Activated T-helper 2 cell treated with anti-CD3 and anti-CD28 coated beads, Interferon-gamma antibody, Interleukin-2, Interleukin-4, amounts not matched to agents 10 μg/mL and 5 μg/mL and 100 μg/mL, durations not matched to agents 14 hours and 24 hours and 36 hours (primary cell): ENCODE results near the gene KCNH1. TPM values are rescaled to one million over a fixed set of nuclear protein-coding genes. Genes with fewer than 3 reads are reported as not detected.

Source experiments
- DNase-seq: peaks from one replicate; pipeline ENCODE4 v3.0.0; 2021; ENCODE audit warnings: low spot score
- H3K27ac Mint-ChIP-seq: one replicate; pipeline ENCODE4 v1.8.0; 2021; ENCODE audit warnings: mixed read lengths
- H3K27me3 Mint-ChIP-seq: one replicate; pipeline ENCODE4 v1.8.0; 2021; ENCODE audit warnings: low read depth, mixed read lengths
- H3K36me3 Mint-ChIP-seq: one replicate; pipeline ENCODE4 v1.8.0; 2021; ENCODE audit warnings: low read depth, mixed read lengths
- H3K4me1 Mint-ChIP-seq: one replicate; pipeline ENCODE4 v1.8.0; 2021; ENCODE audit warnings: low read depth, mixed read lengths
- H3K4me3 Mint-ChIP-seq: one replicate; pipeline ENCODE4 v1.8.0; 2021; ENCODE audit warnings: low read depth, mild to moderate bottlenecking, moderate library complexity, mixed read lengths
- H3K9me3 Mint-ChIP-seq: one replicate; pipeline ENCODE4 v1.8.0; 2021; ENCODE audit warnings: mixed read lengths
- intact Hi-C: fragments of 100-400 bp; cut with micrococcal nuclease; formaldehyde crosslinking; loops from one replicate; pipeline ENCODE4 v1.15.1; 2023
- total RNA-seq: library from RNA; stranded (reverse); gene quantifications from 2 replicates; pipeline ENCODE4 v1.2.3, GENCODE V29; 2022

KCNH1 gene
- total RNA-seq, 1 donor from 2014 or later: not detected

DNA sequence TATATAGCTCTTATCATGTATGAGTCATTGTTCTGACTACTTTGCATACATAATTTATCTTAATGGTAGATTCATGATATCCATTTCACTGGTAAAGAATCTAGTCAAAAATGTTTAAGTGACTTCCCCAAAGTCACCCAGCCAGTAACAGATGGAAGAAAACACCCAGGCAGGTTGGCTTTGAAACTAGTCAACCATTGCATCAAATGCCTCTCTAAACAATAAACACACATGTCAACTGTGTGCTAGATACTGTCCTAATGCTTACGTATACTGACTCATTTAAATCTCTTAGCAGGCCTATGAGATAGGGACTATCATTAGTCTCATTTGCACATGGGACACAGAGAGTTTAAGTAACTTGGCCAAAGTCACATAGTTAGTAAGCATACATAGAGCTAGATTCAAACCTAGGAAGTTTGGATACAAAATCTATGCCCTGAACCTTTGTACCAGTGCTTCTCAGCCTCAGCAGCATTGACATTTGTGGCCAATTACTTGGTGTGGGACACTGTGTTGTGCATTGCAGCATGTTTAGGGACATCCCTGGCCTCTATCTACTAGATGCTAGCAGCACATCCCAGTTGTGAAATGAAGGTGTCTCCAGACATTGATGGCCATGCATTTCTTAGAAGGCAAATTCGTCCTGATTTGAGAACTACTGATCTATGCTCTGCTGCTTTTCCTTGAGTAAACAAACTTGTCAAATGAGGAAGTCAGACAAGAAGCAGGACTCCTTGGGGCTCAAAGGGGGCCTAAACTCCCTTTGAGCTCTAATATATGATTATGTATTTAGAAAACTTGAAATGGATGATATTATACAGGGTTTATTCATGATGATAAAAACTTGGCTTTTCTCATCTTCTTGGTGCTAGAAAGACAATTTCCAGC lies 316.3 kb downstream of the KCNH1 start:
- intact Hi-C loops: no loop called here
- Mint-ChIP-seq H3K4me3 (no peak overlapping the region), H3K27me3 (peaks cover 2% of the 10 kb centered on the region), H3K27ac (no peak overlapping the region), H3K9me3 (no peaks in the 10 kb centered on the region), H3K36me3 (no peaks in the 10 kb centered on the region), H3K4me1 (no peaks in the 10 kb centered on the region)
- DNase-seq: no peak

GRCh38 chr1:210815641-210816550 lies 318.1 kb downstream of the KCNH1 start:
- Mint-ChIP-seq H3K4me3 (no peak overlapping the region), H3K36me3 (no peaks in the 10 kb centered on the region), H3K4me1 (no peaks in the 10 kb centered on the region), H3K27ac (no peak overlapping the region), H3K9me3 (no peaks in the 10 kb centered on the region), H3K27me3 (peaks cover 2% of the 10 kb centered on the region)
- no peak for DNase-seq
- intact Hi-C loops: no loop called here

- H3K4me1 Mint-ChIP-seq: no peaks in the 10 kb centered on the region
- peaks cover 2% of the 10 kb centered on the region for H3K27me3 Mint-ChIP-seq
- no peak overlapping the region for H3K4me3 Mint-ChIP-seq
- intact Hi-C loops: no loop called here
- H3K9me3 Mint-ChIP-seq: no peaks in the 10 kb centered on the region
- no peaks in the 10 kb centered on the region for H3K36me3 Mint-ChIP-seq
- no peak overlapping the region for H3K27ac Mint-ChIP-seq
- DNase-seq: no peak
Observed at GRCh38 chr1:210814382-210815123, 319.4 kb downstream of the KCNH1 start.

GRCh38 chr1:210801501-210801900 lies 332.4 kb downstream of the KCNH1 start:
- H3K4me3 Mint-ChIP-seq: no peak overlapping the region
- H3K27me3 Mint-ChIP-seq: peaks cover 5% of the 10 kb centered on the region

DNA sequence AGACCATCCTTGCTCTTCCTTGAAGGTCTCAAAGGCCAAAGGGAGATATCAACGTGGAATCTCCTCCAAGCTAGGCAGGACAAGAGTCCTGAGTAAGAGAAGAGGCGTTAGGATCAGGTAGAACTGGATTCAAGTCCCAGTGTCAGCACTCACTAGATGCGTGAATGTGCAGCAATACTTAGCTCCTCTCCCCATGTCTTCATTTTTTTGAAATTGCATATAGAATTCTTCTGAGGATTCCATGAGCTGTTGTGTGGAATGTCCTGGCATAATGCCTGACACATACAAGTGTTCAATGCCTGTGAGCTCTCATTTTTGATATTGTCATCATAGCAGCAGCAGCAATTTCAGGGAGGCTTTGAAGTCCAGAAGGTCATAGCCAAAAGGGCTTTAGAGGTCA lies 333.2 kb downstream of the KCNH1 start:
- H3K4me3 Mint-ChIP-seq: no peak overlapping the region
- peaks cover 4% of the 10 kb centered on the region for H3K27me3 Mint-ChIP-seq
- no peaks in the 10 kb centered on the region for H3K9me3 Mint-ChIP-seq
- H3K4me1 Mint-ChIP-seq: no peaks in the 10 kb centered on the region
- H3K27ac Mint-ChIP-seq: no peak overlapping the region
- H3K36me3 Mint-ChIP-seq: no peaks in the 10 kb centered on the region
- intact Hi-C loops: no loop called here
- DNase-seq: no peak

More at GRCh38 chr1:210801501-210801900, 332.4 kb downstream of the KCNH1 start:
- intact Hi-C loops: no loop called here
- Mint-ChIP-seq H3K36me3 (no peaks in the 10 kb centered on the region), H3K9me3 (no peaks in the 10 kb centered on the region), H3K27ac (no peak overlapping the region), H3K4me1 (no peaks in the 10 kb centered on the region)
- no peak for DNase-seq

DNA sequence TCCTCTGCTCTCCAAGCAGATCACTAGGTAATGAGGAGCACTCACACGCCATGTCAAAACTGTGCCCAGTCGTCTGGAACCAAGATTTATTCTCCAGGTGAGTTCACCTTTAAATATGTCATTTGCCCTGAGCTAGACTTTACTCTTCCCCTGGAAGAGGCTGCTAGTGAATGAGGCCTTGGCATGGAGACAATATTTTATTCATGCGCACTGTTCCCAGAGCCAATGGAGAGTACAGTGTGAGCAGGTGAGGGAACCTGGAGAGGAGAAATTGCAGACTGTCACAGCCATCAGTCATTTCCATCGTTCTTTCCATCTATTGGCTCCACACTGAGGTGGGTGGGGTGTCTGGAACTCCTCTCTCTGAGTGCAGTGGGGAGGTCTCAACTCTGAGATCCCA lies 333.6 kb downstream of the KCNH1 start:
- H3K4me1 Mint-ChIP-seq: no peaks in the 10 kb centered on the region
- no peak overlapping the region for H3K4me3 Mint-ChIP-seq
- H3K27me3 Mint-ChIP-seq: peaks cover 2% of the 10 kb centered on the region
- DNase-seq: no peak
- H3K36me3 Mint-ChIP-seq: no peaks in the 10 kb centered on the region
- no peak overlapping the region for H3K27ac Mint-ChIP-seq
- H3K9me3 Mint-ChIP-seq: no peaks in the 10 kb centered on the region
- intact Hi-C loops: no loop called here

GRCh38 chr1:210797422-210797821 lies 336.5 kb downstream of the KCNH1 start:
- DNase-seq: no peak
- Mint-ChIP-seq H3K9me3 (no peaks in the 10 kb centered on the region), H3K36me3 (no peaks in the 10 kb centered on the region), H3K27ac (no peak overlapping the region), H3K4me3 (no peak overlapping the region), H3K27me3 (peaks cover 2% of the 10 kb centered on the region), H3K4me1 (no peaks in the 10 kb centered on the region)
- intact Hi-C loops: no loop called here

- Mint-ChIP-seq H3K36me3 (no peaks in the 10 kb centered on the region), H3K4me1 (no peaks in the 10 kb centered on the region), H3K9me3 (no peaks in the 10 kb centered on the region), H3K27me3 (peaks cover 2% of the 10 kb centered on the region), H3K27ac (no peak overlapping the region), H3K4me3 (no peak overlapping the region)
- intact Hi-C loops: no loop called here
- no peak for DNase-seq
Observed at GRCh38 chr1:210796421-210796820, 337.5 kb downstream of the KCNH1 start.

DNA sequence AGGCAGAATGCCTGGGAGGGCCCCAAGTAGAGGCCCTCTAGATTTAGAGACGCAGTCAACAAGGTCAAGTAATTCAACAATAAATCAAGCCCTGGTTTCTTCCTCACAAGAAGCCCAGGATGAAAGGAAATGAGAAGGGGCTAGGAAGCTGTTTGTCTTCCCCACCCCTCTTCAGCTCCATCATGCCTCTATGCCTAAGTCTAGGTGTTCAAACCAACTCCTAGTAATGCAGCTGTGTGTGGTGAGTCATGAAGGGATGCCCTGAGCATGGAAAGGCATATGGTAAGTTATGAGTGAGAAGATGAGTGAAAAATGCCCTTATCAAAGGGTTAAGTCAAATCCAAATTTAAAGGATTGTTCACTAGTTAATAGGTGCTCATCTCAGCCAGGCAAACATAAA lies 339.5 kb downstream of the KCNH1 start:
- no peak for DNase-seq
- Mint-ChIP-seq H3K4me3 (no peak overlapping the region), H3K9me3 (no peaks in the 10 kb centered on the region), H3K4me1 (peaks cover 10% of the 10 kb centered on the region), H3K27me3 (peaks cover 2% of the 10 kb centered on the region), H3K36me3 (no peaks in the 10 kb centered on the region), H3K27ac (no peak overlapping the region)
- intact Hi-C loops: no loop called here

- intact Hi-C loops: no loop called here
- Mint-ChIP-seq H3K4me3 (no peak overlapping the region), H3K27me3 (no peaks in the 10 kb centered on the region), H3K36me3 (no peaks in the 10 kb centered on the region), H3K27ac (no peak overlapping the region), H3K4me1 (peaks cover 10% of the 10 kb centered on the region), H3K9me3 (no peaks in the 10 kb centered on the region)
- no peak for DNase-seq
Observed at GRCh38 chr1:210792250-210793102, 341.5 kb downstream of the KCNH1 start.

- no peak overlapping the region for H3K27ac Mint-ChIP-seq
- H3K27me3 Mint-ChIP-seq: peaks cover 10% of the 10 kb centered on the region
- peaks cover 10% of the 10 kb centered on the region for H3K4me1 Mint-ChIP-seq
- no peaks in the 10 kb centered on the region for H3K9me3 Mint-ChIP-seq
- no peaks in the 10 kb centered on the region for H3K36me3 Mint-ChIP-seq
- DNase-seq: no peak
- H3K4me3 Mint-ChIP-seq: no peak overlapping the region
- intact Hi-C loops: no loop called here
Observed at GRCh38 chr1:210790196-210790595, 343.8 kb downstream of the KCNH1 start.

GRCh38 chr1:210787800-210788199 lies 346.1 kb downstream of the KCNH1 start:
- Mint-ChIP-seq H3K27me3 (peaks cover 10% of the 10 kb centered on the region), H3K4me1 (peaks cover 11% of the 10 kb centered on the region), H3K36me3 (no peaks in the 10 kb centered on the region), H3K27ac (no peak overlapping the region), H3K9me3 (no peaks in the 10 kb centered on the region), H3K4me3 (no peak overlapping the region)
- no peak for DNase-seq
- intact Hi-C loops: no loop called here
